Esophagus muscularis mucosa (tissue), 3 donors: ENCODE measurements around the gene SGCG.

ENCODE experiments used
- EP300 ChIP-seq: sonication (generic); formaldehyde crosslinking; IDR thresholded peaks from one replicate; pipeline ENCODE4 v1.6.1; 2017; ENCODE audit warnings: antibody characterized with exemption
- TF ChIP-seq, protein P1 (sequence below), 3 experiments: fragments of 200-600 bp in 2 of 3; fragments of 450-650 bp in 1 of 3; sonication (generic) in 2 of 3; IDR thresholded peaks; one replicate each; pipeline ENCODE4 v1.5.1; 2017 to 2019; ENCODE audit warnings: antibody characterized with exemption in 3 of 3, mild to moderate bottlenecking in 2 of 3, moderate library complexity in 1 of 3

DNA sequence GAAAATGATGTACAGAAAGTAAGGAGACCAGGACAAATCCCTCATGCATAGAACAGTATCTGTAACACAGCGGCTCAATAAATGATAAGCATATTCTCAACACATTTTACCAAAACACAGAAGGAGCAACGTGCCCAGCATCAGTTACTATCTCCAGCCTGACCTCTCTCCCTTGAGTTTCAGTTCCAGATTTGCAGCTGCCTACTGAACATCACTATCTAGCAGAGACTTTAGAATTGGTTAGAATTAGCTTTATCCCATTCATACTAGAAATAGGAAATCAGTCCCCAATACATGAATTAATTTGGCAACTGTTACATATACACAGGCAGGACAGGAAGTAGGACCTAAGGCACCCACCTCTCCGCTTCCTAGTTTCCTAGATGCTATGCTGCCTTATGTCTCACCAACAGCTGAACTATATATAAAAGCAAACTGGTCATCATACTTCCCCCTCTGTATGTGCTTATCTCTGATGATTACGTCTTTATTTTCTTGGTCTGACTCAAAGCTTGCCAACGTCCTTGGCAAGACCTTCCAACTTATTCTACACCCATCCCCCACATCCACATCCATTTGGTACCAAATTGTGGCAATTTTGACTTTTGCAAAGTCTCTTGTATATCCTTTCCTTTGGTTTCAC lies 191.6 kb downstream of the SGCG start:
- no peak for TF ChIP-seq EP300
- TF ChIP-seq, protein P1, sequence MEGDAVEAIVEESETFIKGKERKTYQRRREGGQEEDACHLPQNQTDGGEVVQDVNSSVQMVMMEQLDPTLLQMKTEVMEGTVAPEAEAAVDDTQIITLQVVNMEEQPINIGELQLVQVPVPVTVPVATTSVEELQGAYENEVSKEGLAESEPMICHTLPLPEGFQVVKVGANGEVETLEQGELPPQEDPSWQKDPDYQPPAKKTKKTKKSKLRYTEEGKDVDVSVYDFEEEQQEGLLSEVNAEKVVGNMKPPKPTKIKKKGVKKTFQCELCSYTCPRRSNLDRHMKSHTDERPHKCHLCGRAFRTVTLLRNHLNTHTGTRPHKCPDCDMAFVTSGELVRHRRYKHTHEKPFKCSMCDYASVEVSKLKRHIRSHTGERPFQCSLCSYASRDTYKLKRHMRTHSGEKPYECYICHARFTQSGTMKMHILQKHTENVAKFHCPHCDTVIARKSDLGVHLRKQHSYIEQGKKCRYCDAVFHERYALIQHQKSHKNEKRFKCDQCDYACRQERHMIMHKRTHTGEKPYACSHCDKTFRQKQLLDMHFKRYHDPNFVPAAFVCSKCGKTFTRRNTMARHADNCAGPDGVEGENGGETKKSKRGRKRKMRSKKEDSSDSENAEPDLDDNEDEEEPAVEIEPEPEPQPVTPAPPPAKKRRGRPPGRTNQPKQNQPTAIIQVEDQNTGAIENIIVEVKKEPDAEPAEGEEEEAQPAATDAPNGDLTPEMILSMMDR (IDR thresholded peaks at IDR 0.05): no peak
